Right ventricle myocardium superior (tissue), 1 donor: ENCODE data around the gene ENTPD8. TPM values are rescaled to one million over a fixed set of nuclear protein-coding genes. Genes with fewer than 3 reads are reported as not detected.
"Not testable (repeated sequence)": the region's sequence is repeated elsewhere in the genome, so short reads cannot be mapped to it uniquely, and the experiment has no call there.

Experiments
- ATAC-seq: fragments of 200-7000 bp; cut with Tn5 transposase; one replicate; pipeline ENCODE4 v1.9.1; 2020; ENCODE audit warnings: mild to moderate bottlenecking; ENCODE audit not compliant: poor library complexity
- DNase-seq: peaks from one replicate; pipeline ENCODE4 v3.0.0-alpha.2; 2020
- intact Hi-C: fragments of 100-400 bp; cut with DNase I; formaldehyde crosslinking; loops from one replicate; pipeline ENCODE4 v1.11.2; 2022
- microRNA-seq: library from miRNA; unstranded; fragments of <30 nt; microRNA quantifications from one replicate; pipeline ENCODE4 v1.2.0, GENCODE V29; 2020
- total RNA-seq: library from RNA; stranded (reverse); fragmentation: NEBNext Ultra II Directional; extraction: Animal tissue kit (Norgen Biotek cat#: 25700); gene quantifications from one replicate; pipeline ENCODE4 v1.2.1, GENCODE V29; 2021
- donor health status: DM: no; HTN: yes; CAD: no; lungs with severe emphysema.

The ENTPD8 gene
- total RNA-seq, 1 donor from 2014 or later = not detected

DNA sequence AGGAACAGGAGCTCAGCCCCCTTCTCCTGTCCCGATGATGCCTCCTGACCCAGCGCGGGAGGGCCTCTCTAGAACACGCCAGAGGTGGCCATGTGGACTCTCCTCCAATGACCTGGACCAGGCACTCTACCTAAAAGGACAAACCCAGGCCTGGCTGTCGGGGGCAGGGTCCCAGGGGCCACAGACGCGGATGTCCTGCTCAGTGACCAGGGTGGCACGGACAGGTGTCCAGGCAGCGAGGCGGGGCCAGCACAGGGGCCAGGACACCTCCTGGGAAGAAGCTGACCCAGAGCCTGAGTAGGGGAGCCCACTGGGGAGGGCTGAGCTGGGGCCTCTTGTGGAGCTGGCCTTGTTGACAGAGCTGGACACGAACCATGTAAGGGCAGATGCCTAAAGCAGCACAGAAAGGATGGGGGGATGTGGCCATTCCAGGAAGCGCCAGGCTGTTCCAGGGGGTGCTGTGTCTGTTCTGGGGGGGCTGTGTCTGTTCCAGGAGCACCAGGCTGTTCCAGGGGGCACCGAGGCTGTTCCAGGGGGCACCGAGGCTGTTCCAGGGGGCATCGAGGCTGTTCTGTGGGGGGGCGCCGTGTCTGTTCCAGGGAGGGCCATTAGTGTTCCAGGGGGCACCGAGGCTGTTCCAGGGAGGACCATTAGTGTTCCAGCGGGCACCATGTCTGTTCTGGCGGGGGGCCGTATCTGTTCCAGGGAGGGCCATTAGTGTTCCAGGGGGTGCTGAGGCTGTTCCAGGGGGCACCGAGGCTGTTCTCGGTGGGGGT lies 48.7 kb downstream of the ENTPD8 start:
- DNase-seq = no peak
- intact Hi-C loops = no loop called here

DNA sequence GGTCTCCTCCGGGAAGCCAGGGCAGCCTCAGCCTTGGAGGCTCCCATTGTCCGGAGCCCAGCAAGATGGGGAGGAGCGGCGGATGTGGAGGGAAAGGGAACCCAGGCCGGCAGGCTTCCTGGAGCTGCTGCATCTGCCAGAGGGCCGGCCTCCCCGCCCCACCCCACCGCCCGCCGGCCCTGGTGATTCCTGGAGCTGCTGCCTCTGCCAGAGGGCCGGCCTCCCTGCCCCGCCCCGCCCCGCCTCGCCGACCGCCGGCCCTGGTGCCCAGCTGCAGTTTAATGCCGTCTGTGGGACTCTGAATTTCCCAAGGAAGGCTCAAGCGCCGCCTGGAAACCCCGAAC lies 49.8 kb downstream of the ENTPD8 start:
- no peak for DNase-seq
- ATAC-seq = peak; percentile 39
- intact Hi-C loops = no loop called here

More for the DNA sequence above, 48.7 kb downstream of the ENTPD8 start:
- ATAC-seq = no peak

DNA sequence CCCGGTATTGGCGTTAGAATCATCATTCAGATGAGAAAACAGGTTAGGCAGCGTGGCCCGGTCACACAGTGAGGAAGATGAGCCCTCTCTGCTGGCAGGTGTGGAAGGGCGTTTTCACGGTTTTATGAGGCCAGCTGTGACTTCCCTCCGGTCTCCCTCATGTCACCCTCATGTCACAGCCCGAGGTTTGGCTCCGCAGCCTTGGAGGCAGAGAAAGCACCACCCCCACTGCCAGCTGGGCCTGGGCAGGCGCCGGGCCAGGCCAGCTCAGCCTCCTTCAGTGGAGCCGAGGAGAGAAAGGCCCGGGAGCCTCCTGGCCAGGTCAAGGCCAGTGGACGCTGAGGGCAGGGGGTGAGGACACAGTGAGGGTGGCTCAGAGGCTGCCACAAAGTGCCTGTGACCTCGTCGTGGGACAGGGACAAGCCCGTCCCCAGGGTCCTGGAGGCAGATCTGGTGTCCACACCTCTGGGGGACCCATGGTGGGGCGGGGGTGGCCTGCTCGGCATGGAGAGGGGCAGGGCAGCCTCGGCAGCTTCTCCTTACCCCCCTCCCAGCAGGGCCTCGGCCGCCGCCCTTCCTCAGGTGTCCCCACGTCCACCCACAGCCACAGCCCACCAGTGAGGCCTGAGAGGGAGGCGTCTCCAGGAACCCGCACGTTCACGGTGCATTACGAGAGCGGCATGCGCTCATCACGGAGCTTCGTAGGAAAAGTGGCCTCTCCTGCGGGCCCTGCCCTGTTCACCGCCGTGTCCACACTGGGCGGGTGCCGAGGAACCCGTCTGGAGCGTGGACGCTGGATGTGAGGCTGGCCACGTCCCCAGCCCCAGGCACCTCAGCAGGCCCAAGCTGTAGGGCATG lies 50.4 kb downstream of the ENTPD8 start:
- ATAC-seq = peak; percentile 18
- no peak for DNase-seq

DNA sequence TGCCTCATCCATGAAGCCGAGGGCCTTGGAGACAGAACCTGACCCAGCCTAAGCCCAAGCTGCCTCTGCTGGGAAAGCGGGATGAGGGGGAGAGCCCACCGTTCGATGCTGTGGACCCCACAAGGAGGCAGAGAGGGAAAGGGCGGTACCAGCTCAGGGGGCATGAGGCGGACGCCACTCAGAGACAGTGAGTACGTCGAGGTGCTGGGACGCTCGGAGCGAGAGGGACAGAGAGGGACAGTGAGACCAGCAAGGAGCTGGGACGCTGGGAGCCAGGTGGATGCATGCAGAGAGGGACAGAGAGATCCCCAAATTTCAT lies 51.8 kb downstream of the ENTPD8 start:
- DNase-seq (no peak), ATAC-seq (no peak)
- intact Hi-C loops = no loop called here

More for the DNA sequence above, 50.4 kb downstream of the ENTPD8 start:
- intact Hi-C loops = no loop called here

DNA sequence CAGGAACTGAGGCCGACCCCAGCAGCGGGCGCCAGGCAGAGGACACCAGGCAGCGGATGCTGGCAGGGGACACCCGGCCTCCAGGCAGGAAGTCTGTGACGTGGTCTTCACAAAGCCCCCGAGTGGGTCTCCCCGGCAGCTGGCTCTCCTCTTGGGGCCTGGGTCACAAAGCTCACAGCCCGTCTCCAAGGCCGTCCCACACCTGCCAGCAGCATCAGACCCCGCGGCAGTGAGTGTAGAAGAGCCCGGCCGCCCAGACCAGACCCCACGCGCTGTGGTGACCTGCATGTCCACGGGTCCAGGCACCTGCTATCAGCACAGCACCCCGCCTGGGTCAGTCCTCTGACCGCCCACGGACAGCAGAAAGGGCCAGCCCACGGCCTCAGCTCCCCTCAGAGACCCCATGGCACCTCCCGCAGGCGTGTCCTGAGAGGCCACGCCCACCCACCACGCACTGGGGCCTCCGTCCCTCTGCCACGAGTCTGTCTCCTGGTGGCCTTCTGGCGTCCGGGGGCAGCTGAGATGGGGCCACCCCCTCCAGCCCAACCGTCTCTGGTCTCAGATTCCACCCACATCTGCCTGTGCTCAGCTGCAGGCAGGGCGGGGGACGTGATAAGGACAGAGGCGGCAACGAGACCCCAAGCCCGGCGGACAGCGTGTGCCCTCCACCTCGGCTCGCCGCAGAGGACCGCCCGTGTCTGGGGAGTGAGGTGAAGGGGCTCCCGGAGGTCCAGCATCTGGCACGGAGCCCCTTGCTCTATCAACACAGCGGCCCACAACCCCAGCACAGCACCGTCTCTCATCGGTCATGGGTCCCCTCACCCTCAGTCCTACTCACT lies 52.3 kb downstream of the ENTPD8 start:
- intact Hi-C loops = no loop called here
- DNase-seq = no peak
- no peak for ATAC-seq

DNA sequence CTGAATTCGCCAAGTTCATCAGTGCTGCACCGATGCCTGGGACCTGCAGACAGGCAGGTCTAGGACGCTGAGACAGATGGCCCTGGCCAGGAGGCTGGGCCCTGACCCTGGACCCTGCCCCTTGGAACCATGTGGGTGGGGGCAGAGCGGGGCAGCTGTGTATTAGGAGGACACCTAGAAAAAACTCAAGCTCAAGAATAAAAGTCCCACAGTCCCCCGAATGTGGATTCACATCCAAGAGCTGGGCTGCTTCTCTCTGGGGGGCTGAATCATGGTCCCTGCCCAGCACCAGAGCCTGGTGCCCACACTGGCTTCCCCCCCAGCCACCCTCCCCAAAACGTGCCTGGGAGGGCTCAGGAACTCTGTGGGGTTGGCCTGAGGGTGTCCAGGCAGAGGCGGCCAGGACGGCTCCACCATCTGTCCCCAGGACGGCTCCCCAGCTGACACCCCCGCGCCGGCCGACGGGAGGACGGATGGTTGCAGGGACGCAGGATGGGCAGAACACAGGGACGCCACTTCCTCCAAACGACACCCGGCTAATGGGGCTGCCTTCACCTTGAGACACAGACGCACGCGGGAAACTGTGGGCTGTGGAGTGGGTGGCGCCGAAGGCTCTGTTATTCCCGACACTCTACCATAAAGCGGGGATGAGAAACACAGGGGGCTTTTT lies 53.1 kb downstream of the ENTPD8 start:
- ATAC-seq (no peak), DNase-seq (no peak)
- intact Hi-C loops = no loop called here

DNA sequence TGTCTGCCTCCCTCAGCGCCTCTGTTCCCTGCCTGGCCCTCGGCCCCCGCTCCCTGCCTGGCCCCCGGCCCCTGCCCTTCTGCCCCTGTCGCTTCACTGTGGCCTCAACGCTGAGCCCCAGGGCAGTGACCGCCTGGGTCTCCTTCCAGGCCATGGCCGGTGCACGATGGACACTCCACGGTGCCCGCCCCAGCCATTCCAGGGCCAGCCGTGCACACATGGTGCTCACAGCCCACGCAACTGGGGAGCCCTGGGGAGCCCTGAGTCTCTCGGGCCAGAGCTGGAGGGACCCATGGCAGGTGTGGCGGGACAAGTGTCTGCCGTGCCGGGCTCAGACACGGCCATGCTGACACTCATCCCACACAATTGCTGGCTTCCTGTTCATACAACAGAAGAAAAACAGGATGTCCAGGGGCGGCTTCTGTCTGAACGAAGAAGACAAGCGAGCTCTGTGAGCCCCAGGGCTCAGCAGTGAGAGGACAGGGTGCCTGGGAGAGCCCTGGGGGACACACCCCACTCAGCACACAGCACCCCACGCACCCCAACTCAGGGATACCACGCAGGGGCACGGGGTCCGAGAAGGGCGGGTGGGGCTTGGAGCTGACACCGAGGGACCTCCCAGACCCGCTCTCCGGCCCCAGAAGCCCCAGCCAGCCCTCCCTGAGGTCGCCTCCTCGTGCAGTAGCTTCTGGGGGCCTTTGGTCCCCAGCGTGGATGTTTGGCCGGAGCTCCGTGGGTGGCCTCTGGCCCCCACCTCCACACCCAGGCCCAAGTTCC lies 53.9 kb downstream of the ENTPD8 start:
- ATAC-seq (no peak), DNase-seq (no peak)
- intact Hi-C loops = no loop called here

DNA sequence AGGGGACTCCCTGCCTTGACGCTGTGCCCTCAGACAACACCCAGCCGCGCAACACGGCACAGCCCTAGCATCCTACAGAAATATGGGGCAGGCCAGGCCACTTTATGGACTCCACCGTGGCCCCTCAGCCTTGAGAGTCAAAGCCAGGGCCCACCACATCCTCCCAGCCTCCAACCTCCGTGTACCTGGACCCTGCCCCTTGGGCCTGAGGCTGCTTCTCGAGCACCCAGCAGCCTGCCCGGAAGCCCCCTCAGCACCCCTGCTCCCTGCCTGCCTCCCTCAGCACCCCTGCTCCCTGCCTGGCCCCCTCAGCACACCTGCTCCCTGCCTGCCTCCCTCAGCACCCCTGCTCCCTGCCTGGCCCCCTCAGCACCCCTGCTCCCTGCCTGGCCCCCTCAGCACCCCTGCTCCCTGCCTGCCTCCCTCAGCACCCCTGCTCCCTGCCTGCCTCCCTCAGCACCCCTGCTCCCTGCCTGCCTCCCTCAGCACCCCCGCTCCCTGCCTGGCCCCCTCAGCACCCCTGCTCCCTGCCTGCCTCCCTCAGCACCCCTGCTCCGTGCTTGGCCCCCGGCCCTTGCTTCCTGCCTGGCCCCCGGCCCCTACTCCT lies 54.5 kb downstream of the ENTPD8 start:
- ATAC-seq, DNase-seq, intact Hi-C loops: not testable (repeated sequence)

DNA sequence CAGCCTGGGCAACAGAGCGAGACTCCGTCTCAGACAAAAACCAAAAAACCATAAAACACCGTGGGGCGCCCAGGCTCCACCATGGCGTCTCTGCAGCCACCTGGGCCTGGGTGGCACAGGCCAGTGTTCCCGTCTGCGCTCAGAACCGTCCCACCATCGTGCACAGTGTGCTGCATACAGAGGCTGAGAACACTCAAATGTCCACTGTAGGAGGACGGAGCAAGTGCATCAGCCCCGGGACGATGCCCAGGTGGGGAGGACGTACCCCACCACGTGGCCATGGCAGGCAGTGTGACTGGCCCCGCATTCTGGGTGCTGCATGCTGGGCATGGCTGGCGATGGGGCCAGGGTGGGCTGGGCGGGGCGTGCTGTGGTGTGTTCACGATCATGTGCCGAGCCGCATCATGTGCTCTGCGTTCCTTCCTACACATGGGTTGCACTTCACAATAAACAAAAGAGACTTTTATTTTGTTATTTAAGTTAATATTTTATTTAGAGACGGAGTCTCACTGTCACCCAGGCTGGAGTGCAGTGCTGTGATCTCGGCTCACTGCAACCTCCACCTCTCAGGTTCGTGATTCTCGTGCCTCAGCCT lies 56.0 kb downstream of the ENTPD8 start:
- ATAC-seq (no peak), DNase-seq (no peak)
- intact Hi-C loops = no loop called here

Small RNA genes within 50 kb of the gene (microRNA-seq; reads per million reads assigned to microRNA genes)
- not detected for gene MIR7114

Other genes with a start within 250 kb of the ENTPD8 start
- 19.0 TPM for gene TPRN, start 240.6 kb downstream of the ENTPD8 start, total RNA-seq
- gene TMEM203, start 235.7 kb downstream of the ENTPD8 start, total RNA-seq = 44.9 TPM
- 5.5 TPM for gene NDOR1, start 235.7 kb downstream of the ENTPD8 start, total RNA-seq
- gene RNF208, start 219.1 kb downstream of the ENTPD8 start, total RNA-seq = 24.8 TPM
- not detected for gene CYSRT1, start 216.2 kb downstream of the ENTPD8 start, total RNA-seq
- gene RNF224, start 213.9 kb downstream of the ENTPD8 start, total RNA-seq = not detected
- gene SLC34A3, start 210.5 kb downstream of the ENTPD8 start, total RNA-seq = not detected
- gene TUBB4B, start 200.1 kb downstream of the ENTPD8 start, total RNA-seq = 515 TPM
- gene STPG3, start 190.1 kb downstream of the ENTPD8 start, total RNA-seq = 1.3 TPM
- gene NELFB, start 186.0 kb downstream of the ENTPD8 start, total RNA-seq = 39.9 TPM
- 16.6 TPM for gene TOR4A, start 163.6 kb downstream of the ENTPD8 start, total RNA-seq
- 4.4 TPM for gene NRARP, start 139.1 kb downstream of the ENTPD8 start, total RNA-seq
- 6.9 TPM for gene EXD3, start 18.2 kb downstream of the ENTPD8 start, total RNA-seq
- gene NOXA1, start 18.0 kb downstream of the ENTPD8 start, total RNA-seq = 1.7 TPM
- 10.0 TPM for gene NSMF, start 18.0 kb upstream of the ENTPD8 start, total RNA-seq
- 12.2 TPM for gene PNPLA7, start 109.0 kb upstream of the ENTPD8 start, total RNA-seq
- gene MRPL41, start 110.5 kb upstream of the ENTPD8 start, total RNA-seq = 272 TPM
- 18.6 TPM for gene DPH7, start 137.6 kb upstream of the ENTPD8 start, total RNA-seq
- 12.0 TPM for gene ZMYND19, start 149.2 kb upstream of the ENTPD8 start, total RNA-seq
- gene ARRDC1, start 164.3 kb upstream of the ENTPD8 start, total RNA-seq = 15.7 TPM
- gene EHMT1, start 177.6 kb upstream of the ENTPD8 start, total RNA-seq = 31.2 TPM